HepG2 (cell line): ENCODE measurements around the gene JPH2. TPM values are rescaled to one million over a fixed set of nuclear protein-coding genes. Genes with fewer than 3 reads are reported as not detected.

Experiments
- AHR ChIP-seq: IDR thresholded peaks from 2 replicates; pipeline ENCODE4 v1.6.1; 2018; ENCODE audit warnings: missing genetic modification reagents, missing compliant biosample characterization
- BCL6 ChIP-seq: IDR thresholded peaks from 2 replicates; pipeline ENCODE4 v1.6.1; 2016; ENCODE audit warnings: missing genetic modification reagents, missing compliant biosample characterization
- GABPB1 ChIP-seq: IDR thresholded peaks from 2 replicates; pipeline ENCODE4 v1.6.1; 2016; ENCODE audit warnings: mild to moderate bottlenecking, missing genetic modification reagents, moderate library complexity, missing compliant biosample characterization
- ISX ChIP-seq: sonication (generic); formaldehyde crosslinking; conservative IDR thresholded peaks from 2 replicates; pipeline ENCODE4 v1.5.0; 2020; ENCODE audit warnings: missing genetic modification reagents
- JUNB ChIP-seq: sonication (generic); formaldehyde crosslinking; IDR thresholded peaks from 2 replicates; pipeline ENCODE4 v1.8.0; 2022; ENCODE audit warnings: missing genetic modification reagents, mild to moderate bottlenecking, borderline replicate concordance
- KAT2B ChIP-seq: fragments of 150-350 bp; IDR thresholded peaks from 2 replicates; pipeline ENCODE4 v1.6.1; 2014; ENCODE audit warnings: low read depth, low read length, borderline replicate concordance
- RELA ChIP-seq: sonication (generic); formaldehyde crosslinking; IDR thresholded peaks from 2 replicates; pipeline ENCODE4 v1.4.0; 2020; ENCODE audit warnings: missing genetic modification reagents
- REXO4 ChIP-seq: sonication (generic); formaldehyde crosslinking; IDR thresholded peaks from 2 replicates; pipeline ENCODE4 v1.8.0; 2022; ENCODE audit warnings: missing genetic modification reagents, mild to moderate bottlenecking, borderline replicate concordance
- SP1 ChIP-seq, 2 experiments: fragments of 450-650 bp in 1 of 2; sonication (generic) in 1 of 2; formaldehyde crosslinking in 1 of 2; IDR thresholded peaks; 2 replicates each; pipeline versions ENCODE4 v1.4.0 to v1.6.1; 2016 to 2020; ENCODE audit warnings: missing genetic modification reagents in 1 of 2
- ZNF101 ChIP-seq: sonication (generic); formaldehyde crosslinking; IDR thresholded peaks from 2 replicates; pipeline ENCODE4 v1.4.0; 2020; ENCODE audit warnings: mild to moderate bottlenecking, low read depth, missing genetic modification reagents, borderline replicate concordance
- ZNF350 ChIP-seq: sonication (generic); formaldehyde crosslinking; IDR thresholded peaks from 2 replicates; pipeline ENCODE4 v1.4.0; 2020; ENCODE audit warnings: mild to moderate bottlenecking, low read depth, missing genetic modification reagents, borderline replicate concordance
- ZNF382 ChIP-seq: sonication (generic); formaldehyde crosslinking; IDR thresholded peaks from 2 replicates; pipeline ENCODE4 v1.5.0; 2020; ENCODE audit warnings: missing genetic modification reagents, mild to moderate bottlenecking, borderline replicate concordance
- ZNF883 ChIP-seq: sonication (generic); formaldehyde crosslinking; IDR thresholded peaks from 2 replicates; pipeline ENCODE4 v1.5.1; 2020; ENCODE audit warnings: mild to moderate bottlenecking, missing genetic modification reagents; ENCODE audit errors: not compliant biosample characterization
- polyA plus RNA-seq, 8 experiments: library from polyadenylated mRNA; depleted of rRNA in 3 of 8; stranded (reverse) in 7 of 8; unstranded in 1 of 8; fragments of >200 nt; fragmentation: Illumina TruSeq in 4 of 8; extraction: Trizol in 4 of 8; gene quantifications; 2 replicates each; pipeline versions ENCODE4 v1.2.1 to v1.2.3, GENCODE V29; 2011 to 2016; ENCODE audit warnings: low read depth in 4 of 8, missing spikeins in 1 of 8, mixed read lengths in 1 of 8; ENCODE audit not compliant: insufficient read depth in 1 of 8
- total RNA-seq, 5 experiments: library from RNA; depleted of rRNA; stranded (reverse); fragments of >200 nt; fragmentation: Illumina TruSeq; extraction: Trizol; gene quantifications; 2 replicates each; pipeline ENCODE4 v1.2.3, GENCODE V29; 2016; ENCODE audit warnings: low read depth in 1 of 5
- TF ChIP-seq, protein P1 (sequence below): sonication (generic); formaldehyde crosslinking; IDR thresholded peaks from 2 replicates; pipeline ENCODE4 v1.4.0; 2020; ENCODE audit warnings: missing genetic modification reagents
- TF ChIP-seq, protein P2 (sequence below): sonication (generic); formaldehyde crosslinking; IDR thresholded peaks from 2 replicates; pipeline ENCODE4 v1.8.0; 2022; ENCODE audit warnings: mild to moderate bottlenecking, missing genetic modification reagents
- TF ChIP-seq, protein P3 (sequence below): IDR thresholded peaks from 2 replicates; pipeline ENCODE4 v1.6.1; 2016; ENCODE audit warnings: missing compliant biosample characterization, missing genetic modification reagents, borderline replicate concordance
- TF ChIP-seq, protein P4 (sequence below): sonication (generic); formaldehyde crosslinking; IDR thresholded peaks from 2 replicates; pipeline ENCODE4 v1.4.0; 2020; ENCODE audit warnings: missing genetic modification reagents, borderline replicate concordance
- TF ChIP-seq, protein P5 (sequence below): sonication (generic); formaldehyde crosslinking; IDR thresholded peaks from 2 replicates; pipeline ENCODE4 v1.4.0; 2020; ENCODE audit warnings: missing genetic modification reagents

JPH2 gene
- total and polyA plus RNA-seq, 2 of the 13 experiments (the other 11 are each of a cell fraction or from before 2014, with no cell fraction given), result 0.42 TPM; not detected in 1

DNA sequence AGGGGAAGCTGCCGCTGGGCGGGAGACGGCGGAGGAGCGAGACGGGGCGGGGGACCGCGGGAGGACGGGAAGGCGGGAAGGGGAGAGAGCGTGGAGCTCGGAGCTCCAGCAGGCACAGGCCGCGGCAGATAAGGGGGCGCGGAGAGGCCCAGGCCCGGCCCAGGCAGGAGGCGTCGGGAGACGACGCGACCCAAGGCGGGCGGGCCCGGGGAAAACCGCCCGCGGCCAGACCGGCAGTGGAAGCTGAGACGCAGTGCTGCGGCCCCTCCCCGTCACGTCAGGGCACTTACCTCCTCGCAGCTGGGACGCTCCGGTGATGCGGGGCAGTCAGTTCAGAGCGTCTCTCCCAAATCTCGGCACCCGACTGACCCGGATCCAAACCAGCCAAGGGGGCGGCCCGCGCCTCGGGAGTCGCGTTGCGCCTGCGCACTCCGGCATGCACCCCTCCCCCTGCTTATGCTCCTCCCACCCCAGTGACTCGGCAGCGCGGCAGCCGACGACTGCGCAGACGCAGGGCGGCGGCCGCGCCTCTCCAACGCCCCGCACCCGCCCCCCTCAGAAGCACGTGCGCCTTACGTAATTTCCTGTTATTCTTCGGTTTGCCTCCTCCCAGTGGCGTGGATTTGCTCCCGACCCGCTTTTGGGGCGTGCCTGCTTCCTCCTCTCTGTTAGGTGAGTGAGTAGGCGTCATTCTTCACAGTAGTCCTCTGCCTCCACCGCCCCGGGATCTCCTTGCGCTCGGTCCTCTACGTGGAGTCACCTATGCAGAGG is 23.6 kb upstream of the JPH2 start, which contains the start of gene OSER1 (continued):
- TF ChIP-seq, protein P1, sequence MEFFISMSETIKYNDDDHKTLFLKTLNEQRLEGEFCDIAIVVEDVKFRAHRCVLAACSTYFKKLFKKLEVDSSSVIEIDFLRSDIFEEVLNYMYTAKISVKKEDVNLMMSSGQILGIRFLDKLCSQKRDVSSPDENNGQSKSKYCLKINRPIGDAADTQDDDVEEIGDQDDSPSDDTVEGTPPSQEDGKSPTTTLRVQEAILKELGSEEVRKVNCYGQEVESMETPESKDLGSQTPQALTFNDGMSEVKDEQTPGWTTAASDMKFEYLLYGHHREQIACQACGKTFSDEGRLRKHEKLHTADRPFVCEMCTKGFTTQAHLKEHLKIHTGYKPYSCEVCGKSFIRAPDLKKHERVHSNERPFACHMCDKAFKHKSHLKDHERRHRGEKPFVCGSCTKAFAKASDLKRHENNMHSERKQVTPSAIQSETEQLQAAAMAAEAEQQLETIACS (CRISPR knock-in tag), result no peak
- no peak for TF ChIP-seq ISX
- no peak for TF ChIP-seq BCL6 (CRISPR knock-in tag)
- TF ChIP-seq, protein P2, sequence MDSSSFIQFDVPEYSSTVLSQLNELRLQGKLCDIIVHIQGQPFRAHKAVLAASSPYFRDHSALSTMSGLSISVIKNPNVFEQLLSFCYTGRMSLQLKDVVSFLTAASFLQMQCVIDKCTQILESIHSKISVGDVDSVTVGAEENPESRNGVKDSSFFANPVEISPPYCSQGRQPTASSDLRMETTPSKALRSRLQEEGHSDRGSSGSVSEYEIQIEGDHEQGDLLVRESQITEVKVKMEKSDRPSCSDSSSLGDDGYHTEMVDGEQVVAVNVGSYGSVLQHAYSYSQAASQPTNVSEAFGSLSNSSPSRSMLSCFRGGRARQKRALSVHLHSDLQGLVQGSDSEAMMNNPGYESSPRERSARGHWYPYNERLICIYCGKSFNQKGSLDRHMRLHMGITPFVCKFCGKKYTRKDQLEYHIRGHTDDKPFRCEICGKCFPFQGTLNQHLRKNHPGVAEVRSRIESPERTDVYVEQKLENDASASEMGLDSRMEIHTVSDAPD (CRISPR knock-in tag), result peak; percentile 78; the same call in 1 of the 2 replicates
- peak; percentile 90 for TF ChIP-seq AHR (CRISPR knock-in tag)
- TF ChIP-seq ZNF350, result peak; percentile 73; the same call in 1 of the 2 replicates
- no peak; the same call in 1 of the 2 replicates for TF ChIP-seq JUNB (CRISPR knock-in tag)
- TF ChIP-seq, protein P3, sequence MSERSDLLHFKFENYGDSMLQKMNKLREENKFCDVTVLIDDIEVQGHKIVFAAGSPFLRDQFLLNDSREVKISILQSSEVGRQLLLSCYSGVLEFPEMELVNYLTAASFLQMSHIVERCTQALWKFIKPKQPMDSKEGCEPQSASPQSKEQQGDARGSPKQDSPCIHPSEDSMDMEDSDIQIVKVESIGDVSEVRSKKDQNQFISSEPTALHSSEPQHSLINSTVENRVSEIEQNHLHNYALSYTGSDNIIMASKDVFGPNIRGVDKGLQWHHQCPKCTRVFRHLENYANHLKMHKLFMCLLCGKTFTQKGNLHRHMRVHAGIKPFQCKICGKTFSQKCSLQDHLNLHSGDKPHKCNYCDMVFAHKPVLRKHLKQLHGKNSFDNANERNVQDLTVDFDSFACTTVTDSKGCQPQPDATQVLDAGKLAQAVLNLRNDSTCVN (CRISPR knock-in tag), result no peak; the same call in 1 of the 2 replicates
- TF ChIP-seq KAT2B, result no peak
- TF ChIP-seq ZNF382 (CRISPR knock-in tag), result no peak
- TF ChIP-seq, protein P4, sequence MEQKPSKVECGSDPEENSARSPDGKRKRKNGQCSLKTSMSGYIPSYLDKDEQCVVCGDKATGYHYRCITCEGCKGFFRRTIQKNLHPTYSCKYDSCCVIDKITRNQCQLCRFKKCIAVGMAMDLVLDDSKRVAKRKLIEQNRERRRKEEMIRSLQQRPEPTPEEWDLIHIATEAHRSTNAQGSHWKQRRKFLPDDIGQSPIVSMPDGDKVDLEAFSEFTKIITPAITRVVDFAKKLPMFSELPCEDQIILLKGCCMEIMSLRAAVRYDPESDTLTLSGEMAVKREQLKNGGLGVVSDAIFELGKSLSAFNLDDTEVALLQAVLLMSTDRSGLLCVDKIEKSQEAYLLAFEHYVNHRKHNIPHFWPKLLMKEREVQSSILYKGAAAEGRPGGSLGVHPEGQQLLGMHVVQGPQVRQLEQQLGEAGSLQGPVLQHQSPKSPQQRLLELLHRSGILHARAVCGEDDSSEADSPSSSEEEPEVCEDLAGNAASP (CRISPR knock-in tag), result no peak; the same call in 1 of the 2 replicates
- TF ChIP-seq REXO4 (CRISPR knock-in tag), result peak; percentile 80
- TF ChIP-seq, protein P5, sequence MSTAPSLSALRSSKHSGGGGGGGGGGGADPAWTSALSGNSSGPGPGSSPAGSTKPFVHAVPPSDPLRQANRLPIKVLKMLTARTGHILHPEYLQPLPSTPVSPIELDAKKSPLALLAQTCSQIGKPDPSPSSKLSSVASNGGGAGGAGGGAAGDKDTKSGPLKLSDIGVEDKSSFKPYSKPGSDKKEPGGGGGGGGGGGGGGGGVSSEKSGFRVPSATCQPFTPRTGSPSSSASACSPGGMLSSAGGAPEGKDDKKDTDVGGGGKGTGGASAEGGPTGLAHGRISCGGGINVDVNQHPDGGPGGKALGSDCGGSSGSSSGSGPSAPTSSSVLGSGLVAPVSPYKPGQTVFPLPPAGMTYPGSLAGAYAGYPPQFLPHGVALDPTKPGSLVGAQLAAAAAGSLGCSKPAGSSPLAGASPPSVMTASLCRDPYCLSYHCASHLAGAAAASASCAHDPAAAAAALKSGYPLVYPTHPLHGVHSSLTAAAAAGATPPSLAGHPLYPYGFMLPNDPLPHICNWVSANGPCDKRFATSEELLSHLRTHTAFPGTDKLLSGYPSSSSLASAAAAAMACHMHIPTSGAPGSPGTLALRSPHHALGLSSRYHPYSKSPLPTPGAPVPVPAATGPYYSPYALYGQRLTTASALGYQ, result no peak; the same call in 1 of the 2 replicates
- TF ChIP-seq ZNF101, result no peak
- no peak for TF ChIP-seq SP1 (IDR thresholded peaks at IDR 0.05)
- peak; percentile 77; the same call in 1 of the 2 replicates for TF ChIP-seq SP1 (CRISPR knock-in tag; IDR thresholded peaks at IDR 0.05)
- peak; percentile 99 for TF ChIP-seq GABPB1 (CRISPR knock-in tag)
- peak; percentile 73 for TF ChIP-seq ZNF883 (CRISPR knock-in tag)
- TF ChIP-seq RELA, result 0 out of 2 replicates have a peak, but pooled peaks have one; percentile 76
- TF ChIP-seq, all 625 proteins: peak for 376
